Activated naive CD8-positive, alpha-beta T cell treated with anti-CD3 and anti-CD28 coated beads, Interleukin-2, amount 50 U/mL, for 24 hours (primary cell): Measurements from ENCODE around the gene CCDC157.

Experiments used
- ATAC-seq: fragments of 150-1000 bp; cut with Tn5 transposase; one replicate; pipeline ENCODE4 v1.10.0; 2021
- DNase-seq: peaks from one replicate; pipeline ENCODE4 v3.0.0; 2021
- H3K27ac Mint-ChIP-seq: one replicate; pipeline ENCODE4 v1.8.0; 2021; ENCODE audit warnings: mild to moderate bottlenecking, mixed read lengths
- H3K27me3 Mint-ChIP-seq: one replicate; pipeline ENCODE4 v1.8.0; 2021; ENCODE audit warnings: mixed read lengths
- H3K36me3 Mint-ChIP-seq: one replicate; pipeline ENCODE4 v1.8.0; 2021; ENCODE audit warnings: low read depth, mixed read lengths
- H3K4me1 Mint-ChIP-seq: one replicate; pipeline ENCODE4 v1.8.0; 2021; ENCODE audit warnings: mixed read lengths
- H3K4me3 Mint-ChIP-seq: one replicate; pipeline ENCODE4 v1.8.0; 2021; ENCODE audit warnings: mild to moderate bottlenecking, moderate library complexity, mixed read lengths
- H3K9me3 Mint-ChIP-seq: one replicate; pipeline ENCODE4 v1.8.0; 2021; ENCODE audit warnings: mixed read lengths

CCDC157 gene

DNA sequence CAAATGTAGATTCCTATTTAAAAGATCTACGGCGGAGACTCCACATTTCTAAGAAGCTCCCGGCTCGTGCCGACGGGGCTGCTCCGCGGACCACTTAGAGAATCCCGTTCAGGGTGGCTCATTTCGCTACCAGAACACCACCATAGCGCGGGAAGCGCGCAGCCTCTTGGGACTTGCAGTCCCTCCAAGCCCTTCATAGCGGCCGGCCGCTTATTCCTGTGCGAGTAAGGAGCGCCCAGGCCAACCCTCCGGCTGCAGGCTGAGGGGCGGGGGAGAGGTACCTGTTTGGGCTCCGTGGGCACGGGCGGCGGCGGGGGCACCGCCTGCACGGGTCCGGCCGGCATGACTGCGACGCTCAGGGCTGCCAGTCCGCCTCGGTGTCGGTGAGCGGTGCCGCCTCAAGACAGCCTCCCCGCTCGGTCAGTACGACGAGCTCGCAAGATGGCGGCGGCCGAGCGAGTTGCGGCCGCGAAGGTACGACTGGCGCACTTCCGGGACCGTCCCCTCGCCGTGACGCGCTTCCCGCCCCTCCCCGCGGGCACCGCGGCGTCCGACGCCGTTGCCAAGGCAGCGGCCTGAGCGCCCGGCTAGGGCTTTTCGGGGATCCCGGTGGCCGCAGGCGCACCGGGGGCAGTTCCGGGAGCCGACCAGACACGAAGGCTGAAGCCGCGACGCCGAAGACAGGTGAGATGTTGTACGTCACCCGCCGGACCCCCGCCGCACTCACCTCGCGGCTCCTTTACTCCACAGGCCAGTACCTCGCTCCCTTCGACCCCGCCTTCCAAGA, at the start of gene CCDC157, which contains the start of gene SF3A1:
Gene CCDC157 (plus strand): TSS at position 559 of the 787 bp plus-strand sequence. CDS start 8,994 bp downstream, outside the sequence.
Gene SF3A1 (minus strand): TSS at position 446 of the 787 bp plus-strand sequence. CDS start 102 bp downstream, at position 344.
- H3K9me3 Mint-ChIP-seq: no peaks in the 10 kb centered on the region
- H3K4me3 Mint-ChIP-seq: peak within 1 kb of the TSS; percentile 90
- DNase-seq (peak; percentile 91), ATAC-seq (peak; percentile 96)
- H3K36me3 Mint-ChIP-seq: peaks cover 32% of the 10 kb centered on the region
- no peaks in the 10 kb centered on the region for H3K27me3 Mint-ChIP-seq
- peaks cover 46% of the 10 kb centered on the region for H3K4me1 Mint-ChIP-seq
- H3K27ac Mint-ChIP-seq: peak within 1 kb of the TSS; percentile 81

GRCh38 chr22:30307041-30307574, 49.7 kb upstream of the CCDC157 start:
- no peaks in the 10 kb centered on the region for H3K27me3 Mint-ChIP-seq
- H3K4me1 Mint-ChIP-seq: peaks cover 98% of the 10 kb centered on the region
- H3K27ac Mint-ChIP-seq: peak overlapping the region; percentile 89
- no peaks in the 10 kb centered on the region for H3K36me3 Mint-ChIP-seq
- H3K9me3 Mint-ChIP-seq: no peaks in the 10 kb centered on the region
- peak overlapping the region; percentile 66 for H3K4me3 Mint-ChIP-seq
- no peak for DNase-seq
- no peak for ATAC-seq

- H3K27ac Mint-ChIP-seq: peak overlapping the region; percentile 69
- H3K36me3 Mint-ChIP-seq: peaks cover 3% of the 10 kb centered on the region
- no peak for DNase-seq
- ATAC-seq: no peak
- H3K27me3 Mint-ChIP-seq: no peaks in the 10 kb centered on the region
- H3K4me1 Mint-ChIP-seq: peaks cover 98% of the 10 kb centered on the region
- no peak overlapping the region for H3K4me3 Mint-ChIP-seq
- no peaks in the 10 kb centered on the region for H3K9me3 Mint-ChIP-seq
These were observed 48.7 kb upstream of the CCDC157 start for GRCh38 chr22:30308093-30308492.

DNA sequence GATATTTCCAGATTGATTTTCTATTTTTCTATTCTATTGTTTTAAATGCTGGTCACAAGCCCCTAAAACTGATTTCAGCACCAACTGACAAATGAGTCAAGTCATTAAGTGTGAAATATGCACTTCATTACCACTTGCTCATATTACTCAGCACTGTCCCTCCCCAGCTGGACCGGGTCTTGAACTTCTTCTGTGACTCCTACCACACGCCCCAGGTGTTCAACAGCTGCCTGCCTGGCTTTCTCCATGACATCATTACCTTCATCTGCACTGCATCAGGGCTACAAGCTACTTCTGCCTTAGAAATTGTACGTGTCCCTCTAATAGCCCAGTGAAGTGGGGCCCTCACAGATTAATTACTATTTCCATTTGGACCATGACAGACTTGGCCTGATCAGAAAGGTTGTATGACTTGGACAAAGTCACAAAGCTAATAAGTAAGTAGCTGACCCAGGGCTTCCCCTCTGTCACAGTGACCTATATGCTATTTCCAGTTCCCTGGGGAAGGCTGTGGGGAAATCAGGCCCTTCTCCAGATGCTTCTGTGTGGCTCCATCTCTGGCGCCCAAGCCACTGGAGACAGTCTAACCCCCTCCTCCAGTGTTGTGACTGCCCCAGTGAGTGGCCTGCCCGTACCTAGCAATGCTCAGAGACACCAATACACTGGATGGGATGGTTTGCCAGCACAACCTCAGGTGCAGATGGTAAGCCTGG, 48.1 kb upstream of the CCDC157 start:
- H3K36me3 Mint-ChIP-seq: peaks cover 3% of the 10 kb centered on the region
- DNase-seq: no peak
- no peak for ATAC-seq

DNA sequence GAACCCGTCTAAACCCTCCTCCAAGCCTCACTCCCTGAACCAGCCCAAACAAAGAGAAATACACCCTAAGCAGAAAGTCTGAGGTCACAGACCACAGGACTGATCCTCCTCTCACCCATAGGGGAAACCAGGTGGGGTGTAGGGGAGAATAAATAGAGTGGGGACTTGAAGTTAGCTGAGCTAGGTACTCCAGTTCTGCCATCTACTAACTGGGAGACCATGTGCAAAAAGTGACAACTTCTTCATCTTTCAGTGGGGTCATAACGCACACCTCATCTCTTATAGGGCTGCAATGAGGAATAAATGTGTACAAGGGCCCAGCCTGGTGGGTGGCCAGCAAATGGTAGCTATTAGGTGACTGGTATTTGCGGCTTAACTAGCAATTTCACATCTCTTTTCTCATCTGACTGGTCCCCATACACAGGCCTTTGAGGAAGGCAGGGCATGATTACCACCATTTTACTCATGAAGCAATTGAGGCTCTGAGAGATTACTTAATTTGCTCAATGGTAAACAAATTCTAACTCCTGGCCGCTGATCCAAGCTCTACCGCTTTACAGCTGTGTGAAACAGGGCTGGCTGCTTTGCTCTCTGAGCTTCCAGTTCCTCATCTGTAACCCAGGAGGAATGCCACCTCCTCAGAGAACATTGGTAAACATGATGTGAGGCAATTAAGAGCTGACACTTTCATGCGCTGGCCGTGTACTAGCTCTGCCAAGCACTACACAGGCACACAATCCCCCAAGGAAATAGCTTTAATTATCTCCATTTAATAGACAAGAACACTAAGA, 46.7 kb upstream of the CCDC157 start:
- peaks cover 3% of the 10 kb centered on the region for H3K36me3 Mint-ChIP-seq
- peak overlapping the region; percentile 78 for H3K27ac Mint-ChIP-seq
- H3K9me3 Mint-ChIP-seq: no peaks in the 10 kb centered on the region
- H3K27me3 Mint-ChIP-seq: no peaks in the 10 kb centered on the region
- peak overlapping the region; percentile 15 for H3K4me3 Mint-ChIP-seq
- peaks cover 96% of the 10 kb centered on the region for H3K4me1 Mint-ChIP-seq
- ATAC-seq (peak; percentile 47), DNase-seq (no peak)

More for the DNA sequence above, 48.1 kb upstream of the CCDC157 start:
- Mint-ChIP-seq H3K4me3 (no peak overlapping the region), H3K4me1 (peaks cover 96% of the 10 kb centered on the region), H3K9me3 (no peaks in the 10 kb centered on the region), H3K27ac (peak overlapping the region; percentile 69), H3K27me3 (no peaks in the 10 kb centered on the region)

DNA sequence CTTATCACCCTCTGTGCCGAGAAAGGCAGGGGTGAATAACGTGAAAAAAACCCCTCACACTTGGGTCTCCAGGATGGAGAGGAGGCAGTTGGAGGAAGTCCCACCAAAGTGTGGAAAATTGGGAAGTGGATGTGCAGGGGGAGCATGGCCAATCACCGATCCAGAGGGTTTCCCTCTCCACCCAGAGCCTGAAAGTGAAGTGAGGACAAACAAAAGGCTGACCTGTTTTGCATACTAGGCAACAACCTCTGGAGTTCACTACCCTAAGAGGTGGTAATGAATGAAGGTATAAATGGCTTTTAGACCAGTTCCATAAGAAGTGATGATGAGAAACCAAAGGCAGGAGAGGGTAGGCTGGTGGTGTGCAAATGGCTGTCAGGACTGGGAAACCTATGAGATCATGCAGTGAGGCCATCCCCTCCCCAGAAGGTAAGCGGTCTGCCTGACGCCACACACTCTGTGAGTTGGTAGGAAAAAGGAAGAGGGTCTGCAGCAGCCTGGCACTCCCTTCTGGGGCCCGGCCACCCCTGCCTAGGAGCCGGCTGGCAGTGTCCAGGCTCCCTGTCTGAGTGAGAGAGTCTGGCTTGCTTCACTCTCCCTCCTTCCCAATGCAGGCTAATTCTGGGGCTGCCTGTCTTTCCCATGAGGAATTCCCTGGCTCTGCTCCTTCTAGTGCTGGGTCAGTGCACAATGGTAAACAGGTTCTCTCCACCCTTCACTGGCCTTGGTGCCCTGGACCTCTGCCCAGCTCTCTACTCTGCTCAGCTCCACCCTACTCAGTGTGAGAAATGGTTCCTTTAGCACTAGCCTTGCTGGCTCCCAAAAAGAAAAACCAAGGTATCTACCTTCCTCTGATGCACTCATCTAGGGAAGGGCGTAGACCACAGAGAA, 45.7 kb upstream of the CCDC157 start:
- ATAC-seq (no peak), DNase-seq (no peak)
- Mint-ChIP-seq H3K4me1 (peaks cover 96% of the 10 kb centered on the region), H3K27me3 (no peaks in the 10 kb centered on the region), H3K9me3 (no peaks in the 10 kb centered on the region), H3K27ac (peak overlapping the region; percentile 78), H3K36me3 (peaks cover 5% of the 10 kb centered on the region), H3K4me3 (peak overlapping the region; percentile 28)

DNA sequence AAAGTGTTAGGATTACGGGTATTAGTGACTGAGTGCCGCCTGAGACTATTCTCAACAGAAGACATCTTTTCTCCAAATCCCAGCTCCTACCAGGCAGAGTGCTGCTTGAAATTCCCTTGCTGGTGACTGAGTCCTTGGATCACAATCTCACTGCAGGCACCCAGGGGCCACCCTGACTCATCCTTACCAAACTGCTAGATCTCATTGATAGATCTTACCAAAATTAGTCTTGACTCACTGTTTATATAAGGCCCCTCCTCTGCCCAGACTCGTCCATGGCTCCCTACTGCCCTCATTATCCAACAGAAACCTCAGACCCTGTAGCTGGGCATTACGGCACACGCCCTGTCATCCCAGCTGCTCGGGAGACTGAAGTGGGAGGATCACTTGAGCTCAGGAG, 44.8 kb upstream of the CCDC157 start:
- no peaks in the 10 kb centered on the region for H3K9me3 Mint-ChIP-seq
- ATAC-seq (peak; percentile 38), DNase-seq (no peak)
- H3K4me3 Mint-ChIP-seq: no peak overlapping the region
- peaks cover 5% of the 10 kb centered on the region for H3K36me3 Mint-ChIP-seq
- peaks cover 95% of the 10 kb centered on the region for H3K4me1 Mint-ChIP-seq
- H3K27ac Mint-ChIP-seq: peak overlapping the region; percentile 78
- no peaks in the 10 kb centered on the region for H3K27me3 Mint-ChIP-seq

GRCh38 chr22:30313527-30314363, 43.1 kb upstream of the CCDC157 start:
- H3K27me3 Mint-ChIP-seq: no peaks in the 10 kb centered on the region
- H3K9me3 Mint-ChIP-seq: no peaks in the 10 kb centered on the region
- peaks cover 97% of the 10 kb centered on the region for H3K4me1 Mint-ChIP-seq
- H3K27ac Mint-ChIP-seq: peak overlapping the region; percentile 84
- no peak for DNase-seq
- H3K4me3 Mint-ChIP-seq: no peak overlapping the region
- ATAC-seq: no peak
- peaks cover 9% of the 10 kb centered on the region for H3K36me3 Mint-ChIP-seq

- H3K4me3 Mint-ChIP-seq: peak overlapping the region; percentile 28
- peak; percentile 64 for ATAC-seq
- H3K4me1 Mint-ChIP-seq: peaks cover 96% of the 10 kb centered on the region
- DNase-seq: peak; percentile 60
- no peaks in the 10 kb centered on the region for H3K27me3 Mint-ChIP-seq
- H3K27ac Mint-ChIP-seq: peak overlapping the region; percentile 84
- H3K9me3 Mint-ChIP-seq: no peaks in the 10 kb centered on the region
- H3K36me3 Mint-ChIP-seq: peaks cover 9% of the 10 kb centered on the region
These were observed 41.9 kb upstream of the CCDC157 start for GRCh38 chr22:30314915-30315314.

GRCh38 chr22:30315962-30316576, 40.7 kb upstream of the CCDC157 start:
- DNase-seq: no peak

GRCh38 chr22:30317778-30318177, 39.0 kb upstream of the CCDC157 start:
- ATAC-seq (no peak), DNase-seq (no peak)
- H3K9me3 Mint-ChIP-seq: no peaks in the 10 kb centered on the region
- peaks cover 8% of the 10 kb centered on the region for H3K36me3 Mint-ChIP-seq
- no peak overlapping the region for H3K4me3 Mint-ChIP-seq
- H3K4me1 Mint-ChIP-seq: peaks cover 88% of the 10 kb centered on the region
- H3K27me3 Mint-ChIP-seq: no peaks in the 10 kb centered on the region
- peak overlapping the region; percentile 47 for H3K27ac Mint-ChIP-seq

More at GRCh38 chr22:30315962-30316576, 40.7 kb upstream of the CCDC157 start:
- Mint-ChIP-seq H3K27ac (peak overlapping the region; percentile 84), H3K9me3 (no peaks in the 10 kb centered on the region), H3K36me3 (peaks cover 9% of the 10 kb centered on the region), H3K4me3 (no peak overlapping the region), H3K27me3 (no peaks in the 10 kb centered on the region), H3K4me1 (peaks cover 94% of the 10 kb centered on the region)
- no peak for ATAC-seq

DNA sequence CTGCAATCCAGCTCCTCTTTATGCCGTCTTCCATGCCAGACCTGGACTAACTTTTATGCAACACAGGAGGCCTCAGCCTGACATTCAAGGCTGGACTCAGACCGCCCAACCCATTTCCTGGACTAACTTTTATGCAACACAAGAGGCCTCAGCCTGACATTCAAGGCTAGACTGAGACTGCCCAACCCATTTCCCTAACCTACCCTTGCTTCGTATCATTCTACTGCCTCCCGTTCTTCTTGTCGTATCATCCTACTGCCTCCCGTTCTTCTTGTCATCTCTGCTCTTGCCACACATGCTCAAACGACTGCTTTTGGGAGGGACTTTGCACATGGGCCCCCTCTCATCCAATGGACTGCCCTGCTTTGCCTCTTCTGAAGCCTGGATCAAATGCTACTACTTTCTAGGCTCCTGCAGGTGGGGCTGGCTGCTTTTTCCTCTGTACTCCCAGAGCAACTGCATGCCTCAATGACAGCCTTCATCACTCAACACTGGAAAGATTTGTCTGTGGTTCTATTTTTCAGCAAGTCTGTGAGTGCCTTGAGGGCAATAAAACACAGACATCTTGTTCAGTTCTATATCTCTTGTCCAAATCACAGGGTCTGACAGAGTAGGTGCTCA, 37.9 kb upstream of the CCDC157 start:
- Mint-ChIP-seq H3K4me1 (peaks cover 89% of the 10 kb centered on the region), H3K27me3 (no peaks in the 10 kb centered on the region), H3K9me3 (no peaks in the 10 kb centered on the region), H3K27ac (peak overlapping the region; percentile 58), H3K36me3 (peaks cover 13% of the 10 kb centered on the region), H3K4me3 (no peak overlapping the region)
- DNase-seq (no peak), ATAC-seq (no peak)
